Caco-2 (cell line): ENCODE data around the gene ZFYVE1. TPM values are rescaled to one million over a fixed set of nuclear protein-coding genes. Genes with fewer than 3 reads are reported as not detected.

Experiments used
- Bru-seq: library from RNA; stranded (reverse); fragments of 400-500 nt; gene quantifications from one replicate; lab custom pipeline; 2021; lab: Mats Ljungman, UMichigan
- BruChase-seq, 2 experiments: library from RNA; stranded (reverse); fragments of 400-500 nt; gene quantifications; one replicate each; lab custom pipeline; 2021; lab: Mats Ljungman, UMichigan
- BruUV-seq: library from RNA; stranded (reverse); fragments of 400-500 nt; replicated peaks from 2 replicates; lab custom pipeline; 2021; lab: Mats Ljungman, UMichigan
- CTCF ChIA-PET: fragments of 300-600 bp; sonication (Branson Sonifier 250); formaldehyde crosslinking; loops from one replicate; lab custom pipeline; 2022; ENCODE audit warnings: antibody characterized with exemption; lab: Charles Lee
- POLR2A ChIA-PET: fragments of 300-600 bp; sonication (Branson Sonifier 250); formaldehyde crosslinking; loops from one replicate; lab custom pipeline; 2022; ENCODE audit warnings: antibody characterized with exemption; lab: Charles Lee
- DNase-seq, 2 experiments: peaks; one replicate each; pipeline versions ENCODE4 v3.0.0 to v3.0.0-alpha.2; 2020 to 2022
- H3K27me3 ChIP-seq: replicated peaks from 2 replicates; pipeline ENCODE4 v1.6.0; 2011; ENCODE audit warnings: low read length; ENCODE audit not compliant: control insufficient read depth, insufficient read depth
- H3K36me3 ChIP-seq: 2 replicates; pipeline ENCODE4 v1.5.1; 2011; ENCODE audit warnings: low read length; ENCODE audit not compliant: control insufficient read depth, insufficient read depth
- H3K4me1 ChIP-seq: fragments of 250-450 bp; sonication (Bioruptor Pico); 2 replicates; pipeline ENCODE4 v1.5.1; 2020; ENCODE audit warnings: mild to moderate bottlenecking
- H3K4me3 ChIP-seq: 2 replicates; pipeline ENCODE4 v1.5.1; 2011; ENCODE audit warnings: low read depth, mild to moderate bottlenecking, control low read depth, low read length
- H3K9me3 ChIP-seq: fragments of 250-450 bp; sonication (Bioruptor Pico); 2 replicates; pipeline ENCODE4 v1.5.1; 2020; ENCODE audit warnings: mild to moderate bottlenecking, moderate library complexity
- H3K27ac Mint-ChIP-seq: one replicate; pipeline ENCODE4 v1.8.0; 2022; ENCODE audit warnings: mixed read lengths; ENCODE audit not compliant: unreplicated experiment
- H3K27me3 Mint-ChIP-seq: one replicate; pipeline ENCODE4 v1.8.0; 2022; ENCODE audit warnings: mixed read lengths; ENCODE audit not compliant: insufficient read depth, unreplicated experiment
- H3K36me3 Mint-ChIP-seq: one replicate; pipeline ENCODE4 v1.8.0; 2022; ENCODE audit warnings: mild to moderate bottlenecking, mixed read lengths; ENCODE audit not compliant: insufficient read depth, unreplicated experiment
- H3K4me1 Mint-ChIP-seq: one replicate; pipeline ENCODE4 v1.8.0; 2022; ENCODE audit warnings: low read depth, mixed read lengths; ENCODE audit not compliant: unreplicated experiment
- H3K4me3 Mint-ChIP-seq: one replicate; pipeline ENCODE4 v1.8.0; 2022; ENCODE audit warnings: mild to moderate bottlenecking, moderate library complexity, mixed read lengths; ENCODE audit not compliant: unreplicated experiment
- H3K9me3 Mint-ChIP-seq: one replicate; pipeline ENCODE4 v1.8.0; 2022; ENCODE audit warnings: mixed read lengths; ENCODE audit not compliant: unreplicated experiment
- intact Hi-C: fragments of 100-400 bp; cut with micrococcal nuclease; formaldehyde crosslinking; loops from one replicate; pipeline ENCODE4 v1.10.0; 2022; ENCODE audit not compliant: unreplicated experiment
- long read RNA-seq: library from polyadenylated mRNA; stranded (forward); transcript quantifications from one replicate; pipeline ENCODE4 v2.0.0, GENCODE V29; 2022
- total RNA-seq: library from RNA; stranded (reverse); gene quantifications from 2 replicates; pipeline ENCODE4 v1.2.3, GENCODE V29; 2022
- TF ChIP-seq, protein P1 (sequence below), 2 experiments: fragments of 200-600 bp in 1 of 2; IDR thresholded peaks; 1 replicate in 1 of 2; 2 replicates in 1 of 2; pipeline versions ENCODE4 v1.5.1 to v1.8.0; 2011 to 2022; ENCODE audit warnings: antibody characterized with exemption in 1 of 2, control low read depth in 1 of 2, inconsistent platforms in 1 of 2, low read depth in 1 of 2, low read length in 1 of 2, mild to moderate bottlenecking in 1 of 2, moderate library complexity in 1 of 2; ENCODE audit not compliant: insufficient read depth in 1 of 2, severe bottlenecking in 1 of 2, unreplicated experiment in 1 of 2

The ZFYVE1 gene
- 10.8 and 10.9 TPM in 2 replicates for total RNA-seq
- percentile 53 among the genes with signal in this experiment for Bru-seq, nascent RNA
- percentile 56 among the genes with signal in this experiment for BruChase-seq, experiment 1, labeled RNA remaining after a 2-hour chase
- percentile 52 among the genes with signal in this experiment for BruChase-seq, experiment 2, labeled RNA remaining after a 6-hour chase
- long read RNA-seq, full-length matches to known transcripts = 12 of 16 reads
- long read RNA-seq, partial matches to known transcripts = 0 of 16 reads
- long read RNA-seq, other reads (novel, unspliced or antisense) = 4 of 16 reads

GRCh38 chr14:73026845-73027542 is at the start of gene ZFYVE1:
Gene ZFYVE1 (minus strand): TSS chr14:73027106. CDS start chr14:73024508, 2,598 bp downstream.
- ChIA-PET POLR2A (interaction anchor here (1.1 to 1.6 kb wide), 2 partner anchors 31 to 109 kb away, joined by 12 to 35 read pairs; partner anchors contain the start of genes PSEN1 and RBM25), CTCF (interaction anchor here (0.7 to 1.4 kb wide), 4 partner anchors 18 to 605 kb away, joined by 3 to 5 read pairs (median 4); no protein-coding TSS in a partner anchor)
- Mint-ChIP-seq H3K27me3 (no peaks in the 10 kb centered on the region), H3K4me3 (peak within 1 kb of the TSS; percentile 91), H3K27ac (peak within 1 kb of the TSS; percentile 84), H3K4me1 (no peaks in the 10 kb centered on the region), H3K36me3 (peaks cover 24% of the 10 kb centered on the region), H3K9me3 (no peaks in the 10 kb centered on the region)
- Histone ChIP-seq H3K9me3 (no peaks in the 10 kb centered on the region), H3K4me3 (peak within 1 kb of the TSS; percentile 74), H3K27me3 (no peaks in the 10 kb centered on the region), H3K36me3 (no peaks in the 10 kb centered on the region), H3K4me1 (peaks cover 7% of the 10 kb centered on the region; the same call in 1 of the 2 replicates)
- peak; percentile 96 to 97 for DNase-seq
- intact Hi-C loops = loop anchor here (1.0 kb wide), 2 partner anchors 31 to 101 kb away; partner anchors contain the start of genes DCAF4 and RBM25
- no TSS peak for BruUV-seq
- TF ChIP-seq, protein P1, sequence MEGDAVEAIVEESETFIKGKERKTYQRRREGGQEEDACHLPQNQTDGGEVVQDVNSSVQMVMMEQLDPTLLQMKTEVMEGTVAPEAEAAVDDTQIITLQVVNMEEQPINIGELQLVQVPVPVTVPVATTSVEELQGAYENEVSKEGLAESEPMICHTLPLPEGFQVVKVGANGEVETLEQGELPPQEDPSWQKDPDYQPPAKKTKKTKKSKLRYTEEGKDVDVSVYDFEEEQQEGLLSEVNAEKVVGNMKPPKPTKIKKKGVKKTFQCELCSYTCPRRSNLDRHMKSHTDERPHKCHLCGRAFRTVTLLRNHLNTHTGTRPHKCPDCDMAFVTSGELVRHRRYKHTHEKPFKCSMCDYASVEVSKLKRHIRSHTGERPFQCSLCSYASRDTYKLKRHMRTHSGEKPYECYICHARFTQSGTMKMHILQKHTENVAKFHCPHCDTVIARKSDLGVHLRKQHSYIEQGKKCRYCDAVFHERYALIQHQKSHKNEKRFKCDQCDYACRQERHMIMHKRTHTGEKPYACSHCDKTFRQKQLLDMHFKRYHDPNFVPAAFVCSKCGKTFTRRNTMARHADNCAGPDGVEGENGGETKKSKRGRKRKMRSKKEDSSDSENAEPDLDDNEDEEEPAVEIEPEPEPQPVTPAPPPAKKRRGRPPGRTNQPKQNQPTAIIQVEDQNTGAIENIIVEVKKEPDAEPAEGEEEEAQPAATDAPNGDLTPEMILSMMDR (IDR thresholded peaks at IDR 0.05; ENCODE audit: insufficient read depth in 1 of 2, low read depth in 1 of 2, low read length in 1 of 2, severe bottlenecking in 1 of 2, unreplicated experiment in 1 of 2) = no peak

- intact Hi-C loops = no loop called here
- no peak overlapping the region for H3K4me3 ChIP-seq
- Mint-ChIP-seq H3K27me3 (no peaks in the 10 kb centered on the region), H3K4me1 (no peaks in the 10 kb centered on the region), H3K9me3 (no peaks in the 10 kb centered on the region), H3K4me3 (no peak overlapping the region), H3K36me3 (peaks cover 84% of the 10 kb centered on the region), H3K27ac (no peak overlapping the region)
- CTCF ChIA-PET = no interaction called here
- POLR2A ChIA-PET = no interaction called here
- TF ChIP-seq, protein P1 (IDR thresholded peaks at IDR 0.05; ENCODE audit: insufficient read depth in 1 of 2, low read depth in 1 of 2, low read length in 1 of 2, severe bottlenecking in 1 of 2, unreplicated experiment in 1 of 2) = no peak
- no peaks in the 10 kb centered on the region for H3K27me3 ChIP-seq
- BruUV-seq = no TSS peak
- H3K36me3 ChIP-seq = no peaks in the 10 kb centered on the region
- H3K9me3 ChIP-seq = no peaks in the 10 kb centered on the region
- no peak for DNase-seq
- no peaks in the 10 kb centered on the region for H3K4me1 ChIP-seq
Observed at GRCh38 chr14:73069585-73069984, 42.7 kb upstream of the ZFYVE1 start.
